ENCODE results near the gene CST1. TPM values are rescaled to one million over a fixed set of nuclear protein-coding genes. Genes with fewer than 3 reads are reported as not detected.

The CST1 gene
- polyA plus RNA-seq, 1 of the 3 experiments (the other 2 are of a cell fraction), result not detected

Small RNAs within 50 kb of the gene (small RNA-seq; reads per million reads assigned to genes)
- 0 reads per million in 7 experiments for gene CST2P1

Other genes starting within 250 kb of the CST1 start
- not detected in 2 replicates for gene CST9L, start 182.5 kb downstream of the CST1 start, polyA plus RNA-seq (2012; rRNA removed)
- gene CST9, start 145.0 kb downstream of the CST1 start, polyA plus RNA-seq (2012; rRNA removed), result not detected in 2 replicates
- gene CST3, start 113.0 kb downstream of the CST1 start, polyA plus RNA-seq (2012; rRNA removed), result 328 and 428 TPM in 2 replicates
- gene CST4, start 61.9 kb downstream of the CST1 start, polyA plus RNA-seq (2012; rRNA removed), result not detected in 2 replicates
- not detected in 2 replicates for gene CST2, start 75.8 kb upstream of the CST1 start, polyA plus RNA-seq (2012; rRNA removed)
- gene CST5, start 128.8 kb upstream of the CST1 start, polyA plus RNA-seq (2012; rRNA removed), result not detected in 2 replicates
- gene GGTLC1, start 237.8 kb upstream of the CST1 start, polyA plus RNA-seq (2012; rRNA removed), result not detected in 2 replicates

Data from SK-N-SH (cell line).